Fibroblast of lung (primary cell): ENCODE data around the gene CCDC50.

ENCODE experiments used
- CTCF ChIP-seq, 2 donors: IDR thresholded peaks in 1 of 2; conservative IDR thresholded peaks in 1 of 2; 1 replicate in 1 of 2; 2 replicates in 1 of 2; pipeline ENCODE4 v1.5.1; 2011 to 2012; ENCODE audit warnings: low read length in 2 of 2, control low read depth in 1 of 2, inconsistent platforms in 1 of 2, low read depth in 1 of 2, mild to moderate bottlenecking in 1 of 2
- EZH2 ChIP-seq: IDR thresholded peaks from 2 replicates; pipeline ENCODE4 v1.5.1; 2012; ENCODE audit warnings: low read length, control low read depth, mild to moderate bottlenecking; ENCODE audit errors: missing control alignments

- TF ChIP-seq EZH2, result no peak
- no peak for TF ChIP-seq CTCF (conservative IDR thresholded peaks at IDR 0.05 in 1 of 2, IDR thresholded peaks at IDR 0.05 in 1 of 2; ENCODE audit: low read depth in 1 of 2, low read length in 2 of 2)
Measured at GRCh38 chr3:191314109-191314728, 15.0 kb upstream of the CCDC50 start.
